HCT116 (cell line): ENCODE results near the gene RASL10B. TPM values are rescaled to one million over a fixed set of nuclear protein-coding genes. Genes with fewer than 3 reads are reported as not detected.
"Not testable (repeated sequence)": the region's sequence is repeated elsewhere in the genome, so short reads cannot be mapped to it uniquely, and the experiment has no call there.

Source experiments
- ATAC-seq: fragments of 200-7000 bp; cut with Tn5 transposase; 2 replicates; pipeline ENCODE4 v1.9.1; 2020; ENCODE audit warnings: mild to moderate bottlenecking, moderate library complexity
- BruUV-seq: library from RNA; stranded (reverse); fragments of 400-500 nt; replicated peaks from 2 replicates; lab custom pipeline; 2021; lab: Mats Ljungman, UMichigan
- CTCF ChIA-PET: fragments of 300-600 bp; sonication (Branson Sonifier 250); formaldehyde crosslinking; loops from one replicate; lab custom pipeline; 2021; ENCODE audit warnings: antibody characterized with exemption; lab: Charles Lee
- POLR2A ChIA-PET: fragments of 300-600, 350-600 bp; sonication (Branson Sonifier 250); formaldehyde crosslinking; loops from one replicate; lab custom pipeline; 2021; ENCODE audit warnings: antibody characterized with exemption; lab: Charles Lee
- RAD21 ChIA-PET, 2 experiments: fragments of 300-600 bp; sonication (Branson Sonifier 250); formaldehyde crosslinking; loops; one replicate each; lab custom pipeline; 2023; ENCODE audit warnings: low total read pairs in 2 of 2; ENCODE audit not compliant: uncharacterized antibody in 2 of 2, unreplicated experiment in 2 of 2, low non-redundant PET in 1 of 2; lab: Charles Lee
- DNase-seq: peaks from one replicate; pipeline ENCODE4 v3.0.0-alpha.2; 2010; ENCODE audit warnings: low read depth, low spot score
- H2AFZ ChIP-seq: fragments of 200-600 bp; shearing (Covaris generic), sonication (generic); 2 replicates; pipeline ENCODE4 v1.6.1; 2017; ENCODE audit warnings: low read depth, mixed run types, mixed read lengths, antibody characterized with exemption, low read length; ENCODE audit not compliant: poor library complexity, severe bottlenecking
- H3K27ac ChIP-seq: 2 replicates; pipeline ENCODE4 v1.5.1; 2012; ENCODE audit warnings: low read depth, low read length
- H3K27me3 ChIP-seq: fragments of 200-600 bp; sonication (generic); 2 replicates; pipeline ENCODE4 v1.6.1; 2016; ENCODE audit warnings: mixed run types, low read length, mixed read lengths; ENCODE audit not compliant: insufficient read depth
- H3K36me3 ChIP-seq, 2 experiments: fragments of 200-500 bp in 1 of 2; fragments of 200-600 bp in 1 of 2; sonication (Bioruptor generic) in 1 of 2; sonication (generic) in 1 of 2; 2 replicates each; pipeline versions ENCODE4 v1.5.1 to v1.6.1; 2014 to 2016; ENCODE audit warnings: low read length in 2 of 2, inconsistent platforms in 1 of 2, mixed read lengths in 1 of 2, mixed run types in 1 of 2; ENCODE audit not compliant: insufficient read depth in 2 of 2, control insufficient read depth in 1 of 2
- H3K4me1 ChIP-seq, 2 experiments: fragments of 200-600 bp in 1 of 2; sonication (generic) in 1 of 2; 2 replicates each; pipeline versions ENCODE4 v1.5.1 to v1.6.1; 2012 to 2017; ENCODE audit warnings: low read length in 2 of 2, inconsistent platforms in 1 of 2, mild to moderate bottlenecking in 1 of 2, mixed read lengths in 1 of 2, mixed run types in 1 of 2, moderate library complexity in 1 of 2; ENCODE audit not compliant: insufficient read depth in 2 of 2, control insufficient read depth in 1 of 2
- H3K4me2 ChIP-seq: fragments of 200-600 bp; sonication (generic); 2 replicates; pipeline ENCODE4 v1.6.1; 2017; ENCODE audit warnings: mixed run types, low read length, mixed read lengths
- H3K4me3 ChIP-seq, 2 experiments: fragments of 200-600 bp in 1 of 2; sonication (generic) in 1 of 2; replicated peaks in 1 of 2; 2 replicates each; pipeline ENCODE4 v1.5.1; 2011 to 2016; ENCODE audit warnings: low read length in 2 of 2, control low read depth in 1 of 2, low read depth in 1 of 2, mild to moderate bottlenecking in 1 of 2, mixed read lengths in 1 of 2, mixed run types in 1 of 2
- H3K79me2 ChIP-seq: fragments of 200-600 bp; sonication (generic); 2 replicates; pipeline ENCODE4 v1.6.1; 2017; ENCODE audit warnings: mild to moderate bottlenecking, mixed run types, low read length, moderate library complexity, mixed read lengths; ENCODE audit not compliant: insufficient read depth
- H3K9ac ChIP-seq: fragments of 200-600 bp; sonication (generic); 2 replicates; pipeline ENCODE4 v1.6.1; 2016; ENCODE audit warnings: low read length, mixed read lengths
- H3K9me2 ChIP-seq: fragments of 200-600 bp; sonication (generic), shearing (Covaris generic); 2 replicates; pipeline ENCODE4 v1.6.1; 2017; ENCODE audit warnings: mixed run types, mild to moderate bottlenecking, moderate library complexity; ENCODE audit not compliant: insufficient read depth
- H3K9me3 ChIP-seq, 2 experiments: fragments of 200-500 bp in 1 of 2; fragments of 200-600 bp in 1 of 2; sonication (Bioruptor generic) in 1 of 2; sonication (generic) in 1 of 2; 2 replicates each; pipeline ENCODE4 v1.6.1; 2014 to 2017; ENCODE audit warnings: low read length in 2 of 2, mixed read lengths in 2 of 2, inconsistent platforms in 1 of 2, low read depth in 1 of 2, mild to moderate bottlenecking in 1 of 2, mixed run types in 1 of 2, moderate library complexity in 1 of 2; ENCODE audit not compliant: control insufficient read depth in 1 of 2, insufficient read depth in 1 of 2
- H4K20me1 ChIP-seq: fragments of 200-600 bp; sonication (generic), shearing (Covaris generic); 2 replicates; pipeline ENCODE4 v1.6.1; 2017; ENCODE audit warnings: mixed run types, mild to moderate bottlenecking, moderate library complexity; ENCODE audit not compliant: insufficient read depth
- CEBPB ChIP-seq: IDR thresholded peaks from 2 replicates; pipeline ENCODE4 v1.6.1; 2012; ENCODE audit warnings: low read depth
- ELF1 ChIP-seq: IDR thresholded peaks from 2 replicates; pipeline ENCODE4 v1.6.1; 2012; ENCODE audit warnings: low read depth, borderline replicate concordance
- EZH2 ChIP-seq: fragments of 200-600 bp; sonication (generic); IDR thresholded peaks from 2 replicates; pipeline ENCODE4 v1.6.1; 2017; ENCODE audit warnings: antibody characterized with exemption, mixed run types
- POLR2AphosphoS5 ChIP-seq: IDR thresholded peaks from 2 replicates; pipeline ENCODE4 v1.6.1; 2011; ENCODE audit warnings: mild to moderate bottlenecking, low read depth, low read length, moderate library complexity
- SIN3A ChIP-seq: IDR thresholded peaks from 2 replicates; pipeline ENCODE4 v1.6.1; 2012; ENCODE audit warnings: low read depth
- YY1 ChIP-seq: IDR thresholded peaks from 2 replicates; pipeline ENCODE4 v1.6.1; 2011; ENCODE audit warnings: low read length, low read depth, moderate library complexity, mild to moderate bottlenecking; ENCODE audit not compliant: insufficient replicate concordance; ENCODE audit errors: extremely low read depth
- intact Hi-C: fragments of 100-400 bp; cut with micrococcal nuclease; formaldehyde crosslinking; loops from 2 replicates; pipeline ENCODE4 v1.10.0; 2022
- total RNA-seq: library from RNA; stranded (reverse); gene quantifications from one replicate; pipeline ENCODE4 v1.2.1, GENCODE V29; 2021; ENCODE audit not compliant: unreplicated experiment
- TF ChIP-seq, protein P1 (sequence below): IDR thresholded peaks from 2 replicates; pipeline ENCODE4 v1.6.1; 2011; ENCODE audit warnings: mild to moderate bottlenecking, low read length, moderate library complexity; ENCODE audit not compliant: insufficient replicate concordance; ENCODE audit errors: extremely low read depth
- TF ChIP-seq, protein P2 (sequence below): IDR thresholded peaks from 2 replicates; pipeline ENCODE4 v1.6.1; 2012

RASL10B gene
- total RNA-seq, 1 experiment from 2014 or later: 0.15 TPM

DNA sequence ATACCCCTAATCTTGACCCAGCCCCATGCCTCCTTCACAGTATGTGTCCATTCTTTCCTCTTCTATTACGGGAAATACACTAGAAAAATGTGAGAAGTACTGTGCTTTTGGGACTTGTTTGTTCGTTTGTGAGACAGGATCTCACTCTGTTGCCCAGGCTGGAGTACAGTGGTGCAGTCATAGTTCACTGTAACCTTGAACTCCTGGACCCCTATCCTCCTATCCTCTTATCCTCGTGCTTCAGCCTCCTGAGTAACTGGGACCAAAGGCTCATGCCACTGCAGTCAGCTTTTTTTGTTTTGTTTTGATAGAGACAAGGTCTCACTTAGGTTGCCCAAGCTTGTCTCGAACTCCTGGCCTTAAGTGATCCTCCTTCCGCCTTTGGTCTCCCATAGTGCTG, 29.9 kb upstream of the RASL10B start:
- no peak overlapping the region for H2AFZ ChIP-seq
- H3K4me1 ChIP-seq: no peaks in the 10 kb centered on the region
- no peaks in the 10 kb centered on the region for H3K9me3 ChIP-seq
- DNase-seq: no peak
- no TSS peak for BruUV-seq
- ChIA-PET RAD21 (no interaction called here), CTCF (no interaction called here), POLR2A (no interaction called here)
- H3K4me3 ChIP-seq: no peak overlapping the region
- H3K36me3 ChIP-seq: peaks cover 2 to 8% of the 10 kb centered on the region in 2 experiments; a peak in 1 of 4 replicates
- H4K20me1 ChIP-seq: no peaks in the 10 kb centered on the region
- no peaks in the 10 kb centered on the region for H3K9me2 ChIP-seq
- no peak for ATAC-seq
- no peak overlapping the region for H3K27ac ChIP-seq
- TF ChIP-seq CEBPB (no peak), SIN3A (no peak), YY1 (no peak), EZH2 (no peak), ELF1 (no peak), POLR2AphosphoS5 (no peak)
- TF ChIP-seq, protein P1, sequence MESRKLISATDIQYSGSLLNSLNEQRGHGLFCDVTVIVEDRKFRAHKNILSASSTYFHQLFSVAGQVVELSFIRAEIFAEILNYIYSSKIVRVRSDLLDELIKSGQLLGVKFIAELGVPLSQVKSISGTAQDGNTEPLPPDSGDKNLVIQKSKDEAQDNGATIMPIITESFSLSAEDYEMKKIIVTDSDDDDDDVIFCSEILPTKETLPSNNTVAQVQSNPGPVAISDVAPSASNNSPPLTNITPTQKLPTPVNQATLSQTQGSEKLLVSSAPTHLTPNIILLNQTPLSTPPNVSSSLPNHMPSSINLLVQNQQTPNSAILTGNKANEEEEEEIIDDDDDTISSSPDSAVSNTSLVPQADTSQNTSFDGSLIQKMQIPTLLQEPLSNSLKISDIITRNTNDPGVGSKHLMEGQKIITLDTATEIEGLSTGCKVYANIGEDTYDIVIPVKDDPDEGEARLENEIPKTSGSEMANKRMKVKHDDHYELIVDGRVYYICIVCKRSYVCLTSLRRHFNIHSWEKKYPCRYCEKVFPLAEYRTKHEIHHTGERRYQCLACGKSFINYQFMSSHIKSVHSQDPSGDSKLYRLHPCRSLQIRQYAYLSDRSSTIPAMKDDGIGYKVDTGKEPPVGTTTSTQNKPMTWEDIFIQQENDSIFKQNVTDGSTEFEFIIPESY: no peak
- TF ChIP-seq, protein P2, sequence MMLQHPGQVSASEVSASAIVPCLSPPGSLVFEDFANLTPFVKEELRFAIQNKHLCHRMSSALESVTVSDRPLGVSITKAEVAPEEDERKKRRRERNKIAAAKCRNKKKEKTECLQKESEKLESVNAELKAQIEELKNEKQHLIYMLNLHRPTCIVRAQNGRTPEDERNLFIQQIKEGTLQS: no peak
- H3K27me3 ChIP-seq: no peaks in the 10 kb centered on the region
- H3K79me2 ChIP-seq: peaks cover 15% of the 10 kb centered on the region; the same call in 1 of the 2 replicates
- no peak overlapping the region for H3K9ac ChIP-seq
- H3K4me2 ChIP-seq: no peak overlapping the region
- intact Hi-C loops: no loop called here

DNA sequence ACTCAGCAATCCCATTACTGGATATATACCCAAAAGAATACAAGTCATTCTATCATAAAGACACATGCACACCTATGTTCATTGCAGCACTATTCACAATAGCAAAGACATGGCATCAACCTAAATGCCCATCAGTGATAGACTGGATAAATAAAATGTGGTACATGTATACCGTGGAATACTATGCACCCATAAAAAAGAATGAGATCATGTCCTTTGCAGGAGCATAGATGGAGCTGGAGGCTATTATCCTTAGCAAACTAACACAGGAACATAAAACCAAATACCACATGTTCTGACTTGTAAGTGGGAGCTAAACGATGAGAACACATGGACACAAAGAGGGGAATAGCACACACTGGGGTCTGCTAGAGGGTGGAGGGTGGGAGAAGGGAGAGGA, 28.1 kb upstream of the RASL10B start:
- DNase-seq, intact Hi-C loops, H4K20me1 ChIP-seq, H3K27ac ChIP-seq, POLR2A ChIA-PET, H3K9me2 ChIP-seq, H3K36me3 ChIP-seq, H3K9me3 ChIP-seq, BruUV-seq, CTCF ChIA-PET, ATAC-seq, H3K4me2 ChIP-seq, H3K4me3 ChIP-seq, H3K4me1 ChIP-seq, H3K9ac ChIP-seq, H2AFZ ChIP-seq, RAD21 ChIA-PET, H3K27me3 ChIP-seq: not testable (repeated sequence)
- peaks cover 18% of the 10 kb centered on the region; the same call in 1 of the 2 replicates for H3K79me2 ChIP-seq
